H9 (cell line): ENCODE results near the gene OLIG3. TPM values are rescaled to one million over a fixed set of nuclear protein-coding genes. Genes with fewer than 3 reads are reported as not detected.
A peak's percentile ranks its signal among the peaks of the same experiment; 100 is the strongest.

ENCODE experiments used
- DNase-seq: peaks from one replicate; pipeline ENCODE4 v3.0.0-alpha.2; 2017
- H2AFZ ChIP-seq: one replicate; pipeline ENCODE4 v1.6.1; 2013; ENCODE audit warnings: mild to moderate bottlenecking, low read length, control low read depth, moderate library complexity
- H2AK5ac ChIP-seq: 2 replicates; pipeline ENCODE4 v1.6.1; 2013; ENCODE audit warnings: low read length, control low read depth, mixed read lengths; ENCODE audit not compliant: insufficient read length
- H2BK120ac ChIP-seq: one replicate; pipeline ENCODE4 v1.6.1; 2013; ENCODE audit warnings: low read depth, mild to moderate bottlenecking, low read length, control low read depth, inconsistent platforms; ENCODE audit not compliant: poor library complexity, severe bottlenecking
- H2BK12ac ChIP-seq: 2 replicates; pipeline ENCODE4 v1.6.1; 2013; ENCODE audit warnings: low read length, control low read depth, mixed read lengths, low read depth; ENCODE audit not compliant: insufficient read length
- H2BK15ac ChIP-seq: 2 replicates; pipeline ENCODE4 v1.6.1; 2013; ENCODE audit warnings: low read depth, low read length, control low read depth
- H2BK20ac ChIP-seq: one replicate; pipeline ENCODE4 v1.6.1; 2013; ENCODE audit warnings: low read depth, mild to moderate bottlenecking, low read length, control low read depth, inconsistent platforms; ENCODE audit not compliant: poor library complexity, severe bottlenecking
- H2BK5ac ChIP-seq: 2 replicates; pipeline ENCODE4 v1.6.1; 2013; ENCODE audit warnings: low read length, control low read depth, mixed read lengths; ENCODE audit not compliant: insufficient read length
- H3K14ac ChIP-seq: 2 replicates; pipeline ENCODE4 v1.6.1; 2013; ENCODE audit warnings: low read length, control low read depth; ENCODE audit not compliant: insufficient read depth
- H3K18ac ChIP-seq: 2 replicates; pipeline ENCODE4 v1.6.1; 2013; ENCODE audit warnings: low read depth, mild to moderate bottlenecking, mixed read lengths, low read length, control low read depth; ENCODE audit not compliant: insufficient read length
- H3K23ac ChIP-seq: 2 replicates; pipeline ENCODE4 v1.6.1; 2013; ENCODE audit warnings: low read length, control low read depth, mixed read lengths, low read depth; ENCODE audit not compliant: insufficient read length
- H3K23me2 ChIP-seq: 2 replicates; pipeline ENCODE4 v1.6.1; 2013; ENCODE audit warnings: low read depth, mild to moderate bottlenecking, mixed read lengths, low read length, control low read depth; ENCODE audit not compliant: insufficient read length, poor library complexity, severe bottlenecking
- H3K27ac ChIP-seq: 2 replicates; pipeline ENCODE4 v1.5.1; 2013; ENCODE audit warnings: low read length, control low read depth, mixed read lengths, low read depth; ENCODE audit not compliant: insufficient read length
- H3K27me3 ChIP-seq: 2 replicates; pipeline ENCODE4 v1.6.1; 2013; ENCODE audit warnings: low read length, control low read depth, inconsistent platforms; ENCODE audit not compliant: insufficient read depth
- H3K4ac ChIP-seq: 2 replicates; pipeline ENCODE4 v1.6.1; 2013; ENCODE audit warnings: low read depth, mild to moderate bottlenecking, control low read depth, inconsistent platforms, low read length, moderate library complexity
- H3K4me1 ChIP-seq: 2 replicates; pipeline ENCODE4 v1.6.1; 2013; ENCODE audit warnings: low read length, control low read depth, inconsistent platforms; ENCODE audit not compliant: insufficient read depth
- H3K4me2 ChIP-seq: 2 replicates; pipeline ENCODE4 v1.6.1; 2013; ENCODE audit warnings: low read length, control low read depth, mixed read lengths; ENCODE audit not compliant: insufficient read length, insufficient read depth
- H3K56ac ChIP-seq: 2 replicates; pipeline ENCODE4 v1.6.1; 2013; ENCODE audit warnings: low read depth, mild to moderate bottlenecking, mixed read lengths, low read length, control low read depth; ENCODE audit not compliant: insufficient read length
- H3K79me1 ChIP-seq: 2 replicates; pipeline ENCODE4 v1.6.1; 2013; ENCODE audit warnings: low read depth, mild to moderate bottlenecking, moderate library complexity, low read length, control low read depth, inconsistent platforms; ENCODE audit not compliant: insufficient read depth, poor library complexity, severe bottlenecking
- H3K79me2 ChIP-seq: 2 replicates; pipeline ENCODE4 v1.6.1; 2013; ENCODE audit warnings: low read length, control low read depth, inconsistent platforms; ENCODE audit not compliant: insufficient read depth
- H3K9ac ChIP-seq: 2 replicates; pipeline ENCODE4 v1.6.1; 2013; ENCODE audit warnings: low read length, control low read depth, mixed read lengths; ENCODE audit not compliant: insufficient read length; ENCODE audit errors: extremely low read depth
- H3K9me3 ChIP-seq: one replicate; pipeline ENCODE4 v1.6.1; 2013; ENCODE audit warnings: low read depth, low read length, inconsistent platforms; ENCODE audit not compliant: control insufficient read depth
- H3T11ph ChIP-seq: one replicate; pipeline ENCODE4 v1.6.1; 2013; ENCODE audit warnings: mild to moderate bottlenecking, low read length, control low read depth, inconsistent platforms
- H4K20me1 ChIP-seq: one replicate; pipeline ENCODE4 v1.6.1; 2013; ENCODE audit not compliant: control insufficient read depth, insufficient read length, insufficient read depth
- H4K5ac ChIP-seq: 2 replicates; pipeline ENCODE4 v1.6.1; 2013; ENCODE audit warnings: low read depth, mild to moderate bottlenecking, mixed read lengths, low read length, control low read depth; ENCODE audit not compliant: insufficient read length
- H4K8ac ChIP-seq: replicated peaks from 2 replicates; pipeline ENCODE4 v1.6.1; 2013; ENCODE audit warnings: low read length, control low read depth, mixed read lengths, low read depth; ENCODE audit not compliant: insufficient read length
- H4K91ac ChIP-seq: 2 replicates; pipeline ENCODE4 v1.6.1; 2013; ENCODE audit warnings: low read depth, mild to moderate bottlenecking, moderate library complexity, mixed read lengths, low read length, control low read depth; ENCODE audit not compliant: insufficient read length
- H3K27ac Mint-ChIP-seq, 3 experiments: 2 replicates in 2 of 3; 3 replicates in 1 of 3; pipeline ENCODE4 v1.8.0; 2020 to 2021; ENCODE audit warnings: mixed read lengths in 3 of 3, mild to moderate bottlenecking in 1 of 3, moderate library complexity in 1 of 3
- H3K27me3 Mint-ChIP-seq: 2 replicates; pipeline ENCODE4 v1.8.0; 2021; ENCODE audit warnings: low read depth, mild to moderate bottlenecking, moderate library complexity, mixed read lengths
- H3K36me3 Mint-ChIP-seq, 3 experiments: 2 replicates in 2 of 3; 3 replicates in 1 of 3; pipeline ENCODE4 v1.8.0; 2020 to 2021; ENCODE audit warnings: low read depth in 3 of 3, mixed read lengths in 3 of 3; ENCODE audit not compliant: insufficient read depth in 1 of 3
- H3K4me1 Mint-ChIP-seq, 2 experiments: 2 replicates each; pipeline ENCODE4 v1.8.0; 2020; ENCODE audit warnings: mixed read lengths in 2 of 2
- H3K4me3 Mint-ChIP-seq, 2 experiments: 2 replicates in 1 of 2; 3 replicates in 1 of 2; pipeline ENCODE4 v1.8.0; 2020 to 2021; ENCODE audit warnings: mild to moderate bottlenecking in 2 of 2, mixed read lengths in 2 of 2, moderate library complexity in 1 of 2
- H3K9me3 Mint-ChIP-seq, 2 experiments: 2 replicates in 1 of 2; 3 replicates in 1 of 2; pipeline ENCODE4 v1.8.0; 2020; ENCODE audit warnings: mild to moderate bottlenecking in 2 of 2, mixed read lengths in 2 of 2, moderate library complexity in 1 of 2
- CTCF ChIP-seq: fragments of 200-600 bp; sonication (generic); conservative IDR thresholded peaks from 3 replicates; pipeline ENCODE4 v1.8.0; 2021; ENCODE audit warnings: antibody characterized with exemption, mild to moderate bottlenecking
- WGBS: extraction: QIAGEN DNeasy Blood & Tissue Kit; methylation state at CpG from one replicate; pipeline ENCODE4 v1.1.7; 2013; ENCODE audit warnings: missing lambda C conversion rate, low lambda C conversion rate, mixed read lengths; ENCODE audit not compliant: insufficient read length; ENCODE audit errors: extremely low coverage; 5-methylcytosine and 5-hydroxymethylcytosine counted together
- total RNA-seq: library from RNA; stranded (reverse); gene quantifications from 2 replicates; pipeline ENCODE4 v1.2.1, GENCODE V29; 2021

The OLIG3 gene
- total RNA-seq, 1 experiment from 2014 or later, result 0.22 TPM

DNA sequence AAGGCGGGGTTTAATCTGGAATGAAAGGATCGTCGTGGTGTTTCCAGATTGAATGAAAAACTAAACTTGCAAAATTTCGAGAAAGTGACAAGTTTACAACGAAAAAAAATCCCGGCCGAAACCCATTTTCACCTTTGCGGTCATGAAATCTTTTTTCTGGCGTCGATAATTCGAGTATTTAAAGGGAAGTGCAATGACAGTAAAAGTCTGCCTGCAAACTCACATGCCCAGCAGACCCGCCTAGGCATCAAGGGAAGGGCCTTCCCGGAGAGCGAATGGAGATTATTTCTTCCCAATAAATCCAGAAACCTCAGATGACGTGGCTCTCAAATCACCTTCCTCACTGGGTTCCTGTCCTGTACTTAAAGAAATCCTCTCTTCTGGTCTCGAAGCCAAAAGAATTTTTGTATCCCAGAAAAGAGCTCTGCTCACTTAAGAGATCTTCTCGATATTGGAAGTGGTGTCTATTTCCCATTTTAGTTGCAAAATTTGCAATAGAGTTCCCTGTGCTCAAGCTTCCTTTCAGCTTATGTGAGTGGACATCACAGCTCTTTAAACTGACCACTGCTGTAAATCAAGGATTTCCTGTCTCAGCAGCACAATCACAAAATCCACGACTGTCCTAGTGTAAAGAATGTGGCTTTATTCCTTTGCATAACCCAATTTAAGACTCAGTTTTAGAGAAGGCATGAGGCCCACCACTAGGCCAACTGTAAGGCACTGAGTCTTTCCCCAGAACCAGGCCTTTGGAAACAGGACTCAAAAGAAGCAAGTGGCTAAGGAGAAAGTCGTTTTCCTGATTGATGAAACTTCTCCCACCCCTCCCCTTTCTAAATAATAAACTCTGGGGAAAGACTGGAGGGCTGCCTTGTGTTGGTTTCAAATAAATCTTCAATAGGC, 3.9 kb downstream of the OLIG3 start:
- Histone ChIP-seq H3K27me3 (peaks cover 84% of the 10 kb centered on the region), H2BK120ac (no peak overlapping the region), H3K79me1 (no peaks in the 10 kb centered on the region), H2AK5ac (no peak overlapping the region), H2AFZ (no peak overlapping the region), H3K27ac (no peak overlapping the region), H3K18ac (no peak overlapping the region), H4K91ac (no peak overlapping the region), H4K8ac (no peak overlapping the region), H3K23ac (no peak overlapping the region), H4K5ac (no peak overlapping the region), H3K9ac (no peak overlapping the region), H2BK20ac (no peak overlapping the region), H3K9me3 (no peaks in the 10 kb centered on the region), H2BK5ac (no peak overlapping the region), H3K4ac (no peak overlapping the region), H3K23me2 (peaks cover 31% of the 10 kb centered on the region), H3K4me1 (no peaks in the 10 kb centered on the region; the same call in 1 of the 2 replicates), H3K56ac (no peak overlapping the region), H2BK12ac (no peak overlapping the region), H3T11ph (no peak overlapping the region), H2BK15ac (no peak overlapping the region), H4K20me1 (peaks cover 2% of the 10 kb centered on the region), H3K14ac (no peak overlapping the region), H3K4me2 (peak overlapping the region; percentile 77), H3K79me2 (no peaks in the 10 kb centered on the region)
- WGBS, result no CpG with 5 or more reads among the region's 19 CpGs
- no peak for TF ChIP-seq CTCF
- peaks cover 71 to 81% of the 10 kb centered on the region in 2 experiments for H3K4me1 Mint-ChIP-seq
- no peak for DNase-seq
- H3K27ac Mint-ChIP-seq, result no peak overlapping the region
- H3K4me3 Mint-ChIP-seq, result peak overlapping the region; percentile 60 to 87
- no peaks in the 10 kb centered on the region; a peak in 2 of 5 replicates for H3K9me3 Mint-ChIP-seq
- peaks cover 100% of the 10 kb centered on the region for H3K27me3 Mint-ChIP-seq
- H3K36me3 Mint-ChIP-seq, result no peaks in the 10 kb centered on the region; a peak in 1 of 7 replicates
